ENCODE measurements around the gene VPS13D.
"Not testable (repeated sequence)": the region's sequence is repeated elsewhere in the genome, so short reads cannot be mapped to it uniquely, and the experiment has no call there.

The VPS13D gene

DNA sequence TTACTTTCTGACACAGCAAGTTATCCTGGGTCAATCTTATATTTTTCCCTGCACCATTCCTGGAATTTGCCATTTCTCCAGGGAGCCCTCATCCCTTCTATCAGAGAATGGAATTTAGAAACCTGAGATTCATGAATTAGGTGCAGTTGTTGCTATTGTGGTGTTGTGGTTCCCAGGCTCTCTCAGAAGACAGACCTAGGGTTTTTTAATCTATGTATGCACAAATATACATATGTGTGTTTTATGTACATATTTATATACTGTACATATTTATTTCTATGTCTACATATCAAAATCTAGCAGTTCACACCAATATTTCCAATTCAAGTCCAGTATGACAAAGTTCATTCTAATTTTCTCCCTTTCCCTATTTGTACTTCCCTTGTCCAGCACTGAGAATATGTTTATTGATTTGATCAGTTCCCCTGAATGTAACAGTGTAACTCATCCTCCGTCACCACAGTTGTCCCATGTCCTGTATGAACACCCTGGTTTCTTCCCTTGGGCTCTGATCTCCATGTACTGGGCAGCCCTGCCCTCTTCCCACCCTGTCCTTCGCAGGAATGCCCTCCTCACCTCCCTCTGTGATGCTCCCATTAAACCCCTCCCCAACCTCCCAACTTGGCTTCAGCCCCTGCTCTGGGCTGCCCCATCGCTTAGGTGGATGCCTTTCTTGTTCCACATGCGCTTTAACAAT is 145.5 kb downstream of the VPS13D start:
- no peak for DNase-seq

DNA sequence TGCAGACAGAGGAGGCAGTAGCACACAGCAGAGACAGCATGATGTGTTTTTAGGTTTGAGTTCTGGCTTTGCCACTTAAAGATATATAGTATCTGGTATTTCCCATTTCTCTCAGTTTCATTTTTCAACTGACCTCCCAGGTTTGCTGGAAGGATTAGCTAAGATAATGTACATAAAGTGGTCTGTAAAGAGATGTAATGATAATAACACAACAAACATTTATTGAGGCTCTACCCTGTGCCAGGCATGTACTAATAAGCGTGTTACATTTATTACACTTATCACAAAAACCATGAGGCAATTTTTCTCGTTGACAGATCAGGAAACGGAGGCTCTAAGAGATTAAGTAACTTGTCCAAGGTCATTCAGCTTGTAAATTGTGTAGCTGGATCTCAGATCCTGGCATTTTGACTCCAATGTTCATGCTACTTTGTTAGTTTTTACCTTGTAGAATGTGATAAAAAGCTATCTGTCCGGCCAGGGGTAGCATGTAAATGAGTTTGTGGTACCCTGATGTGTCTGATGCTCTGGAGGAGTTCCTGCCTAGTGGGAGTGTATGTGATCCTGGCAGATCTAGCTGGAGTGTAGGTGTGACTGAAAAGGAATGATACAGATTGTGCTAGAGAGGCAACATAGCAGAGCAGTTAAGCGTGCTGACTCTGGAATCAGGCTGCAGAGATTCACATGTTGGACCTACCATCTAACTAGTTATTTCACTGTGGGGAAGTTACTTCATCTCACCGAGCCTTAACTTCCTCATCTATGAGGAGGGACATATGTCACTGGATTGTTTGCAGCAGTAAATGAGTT is 146.6 kb downstream of the VPS13D start:
- DNase-seq: no peak

DNA sequence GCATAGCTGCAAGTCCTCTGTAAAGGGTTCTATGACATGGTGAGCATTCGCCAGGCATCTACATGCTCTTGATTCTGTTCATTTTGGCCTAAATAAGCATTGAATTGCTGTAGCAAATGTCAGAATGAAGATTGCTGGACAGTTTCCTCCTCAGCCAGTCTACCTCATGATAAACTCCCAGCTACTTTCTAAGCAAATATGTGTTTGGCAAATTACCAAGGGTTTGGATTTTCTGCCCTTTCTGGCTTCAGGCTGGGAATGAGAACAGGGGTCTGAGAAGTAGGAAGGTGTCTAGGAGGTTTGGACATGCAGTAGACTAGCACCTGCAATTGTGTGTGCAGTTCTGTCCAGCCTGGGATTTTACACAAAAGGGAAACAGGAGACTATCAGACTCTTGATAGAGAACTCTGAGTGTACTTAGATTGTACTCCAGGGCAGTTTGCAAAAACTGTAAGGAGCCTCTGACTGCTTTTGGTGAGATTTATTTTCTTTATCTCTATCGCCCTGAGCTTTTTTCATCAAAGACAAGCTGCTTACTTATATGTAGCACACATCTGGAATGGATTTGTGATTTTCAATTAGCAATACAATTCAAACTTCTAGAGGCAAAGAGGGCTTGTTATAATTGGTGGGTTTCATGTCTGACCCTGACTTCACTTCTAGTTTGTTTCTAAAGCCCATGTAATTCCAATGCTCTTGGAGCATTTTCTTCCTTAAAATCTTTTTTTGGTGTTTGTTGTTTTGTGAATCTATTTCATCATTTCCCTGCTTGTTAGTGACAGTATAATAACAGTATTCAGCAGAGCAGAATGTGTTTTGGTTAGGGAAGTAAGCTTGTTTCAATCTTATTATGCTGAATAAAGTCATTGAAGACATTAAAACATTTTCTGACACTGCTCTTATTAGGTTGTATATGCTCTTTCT is 150.8 kb downstream of the VPS13D start:
- no peak for DNase-seq

DNA sequence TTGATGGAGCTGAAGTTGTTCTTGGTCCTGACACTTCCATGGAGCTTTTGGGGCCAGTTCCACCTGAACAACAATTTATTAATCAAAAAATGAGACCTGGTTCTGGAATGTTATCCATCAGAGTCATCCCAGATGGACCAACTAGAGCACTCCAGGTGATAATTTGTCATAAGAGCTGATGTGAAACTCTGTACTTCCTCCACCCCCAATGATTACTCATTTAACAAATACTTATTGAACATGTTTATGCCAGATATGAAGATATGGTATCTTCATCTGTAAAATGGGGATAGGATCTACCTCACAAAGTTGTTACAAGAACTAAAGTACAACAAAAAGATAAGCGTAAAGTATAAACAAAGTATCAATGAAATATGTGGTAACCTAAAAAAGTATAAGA is 153.2 kb downstream of the VPS13D start:
- no peak for DNase-seq

DNA sequence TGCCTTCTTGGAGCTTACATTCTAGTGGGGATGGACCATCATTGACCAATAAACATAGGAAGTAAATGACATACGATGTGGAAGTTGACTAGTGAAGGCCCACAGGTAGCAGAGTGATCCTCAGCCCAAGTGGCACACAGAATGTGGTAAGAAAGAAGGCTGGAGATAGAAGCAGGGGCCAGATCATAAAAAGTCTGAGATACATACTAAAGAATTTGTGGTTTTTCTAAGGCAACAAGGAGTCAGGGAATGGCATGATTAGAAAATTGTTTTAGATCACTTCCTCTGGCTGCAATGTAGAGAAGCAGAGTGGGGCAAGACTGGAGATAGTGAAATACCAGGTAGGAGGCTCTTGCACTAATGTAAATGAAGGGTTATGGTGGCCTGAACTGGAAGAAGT is 154.0 kb downstream of the VPS13D start:
- no peak for DNase-seq

DNA sequence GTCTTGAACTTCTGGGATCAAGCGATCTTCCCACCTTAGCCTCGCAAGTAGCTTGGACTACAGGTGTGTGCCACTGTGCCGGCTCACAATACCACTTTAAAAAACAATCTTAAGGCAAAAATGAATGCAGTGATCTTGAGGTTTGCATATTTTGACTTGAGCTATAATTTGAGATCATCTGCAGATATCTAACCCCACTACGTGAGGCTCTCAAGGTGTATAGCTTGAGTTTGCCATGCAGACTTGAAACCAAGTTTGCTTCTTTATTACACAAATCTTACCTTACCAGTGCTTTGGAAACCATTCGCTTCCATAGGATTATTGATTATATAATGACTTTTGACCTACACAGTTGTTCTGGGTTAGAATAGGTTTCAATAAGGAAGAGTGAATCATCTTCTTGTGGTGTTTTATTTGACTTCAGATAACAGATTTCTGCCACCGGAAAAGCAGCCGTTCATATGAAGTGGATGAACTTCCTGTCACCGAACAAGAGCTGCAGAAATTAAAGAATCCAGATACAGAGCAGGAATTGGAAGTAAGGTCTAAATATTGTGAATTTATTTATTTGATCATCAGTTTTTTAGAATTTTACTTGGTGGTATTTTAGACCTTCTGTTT is 155.1 kb downstream of the VPS13D start:
- DNase-seq: no peak

DNA sequence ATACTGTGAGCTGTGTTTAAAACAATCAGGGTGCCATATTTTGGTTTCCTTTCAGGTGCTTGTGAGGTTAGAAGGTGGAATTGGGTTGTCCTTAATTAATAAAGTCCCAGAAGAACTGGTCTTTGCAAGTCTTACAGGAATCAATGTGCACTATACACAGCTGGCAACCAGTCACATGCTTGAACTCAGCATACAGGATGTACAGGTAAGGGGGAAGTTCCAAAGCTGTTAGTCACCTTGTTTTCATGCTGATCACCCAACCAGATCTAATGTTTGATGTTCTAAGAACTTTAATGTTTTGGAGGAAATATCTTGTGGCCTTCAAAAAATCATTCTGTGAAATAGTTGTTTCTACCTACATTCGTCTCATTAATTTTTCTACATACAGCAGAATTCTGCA is 156.3 kb downstream of the VPS13D start:
- DNase-seq: no peak

DNA sequence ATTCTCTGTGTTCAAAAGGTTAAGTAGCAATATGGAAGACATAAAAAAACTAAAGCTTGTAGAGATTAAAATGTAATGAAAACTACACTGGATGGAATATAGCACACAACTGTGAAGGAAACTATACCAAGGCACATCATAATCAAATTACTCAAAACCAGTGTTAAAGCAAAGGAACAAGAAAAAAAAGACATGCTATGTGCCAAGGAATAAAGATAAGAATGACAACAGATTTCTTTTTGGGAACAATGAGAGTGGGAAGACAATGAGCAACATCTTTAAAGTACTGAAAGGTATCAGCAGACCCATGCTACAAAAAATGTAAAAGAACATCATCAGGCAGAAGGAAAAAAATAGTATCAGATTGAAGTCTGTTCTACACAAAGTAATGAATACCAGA is 157.8 kb downstream of the VPS13D start:
- DNase-seq: no peak

DNA sequence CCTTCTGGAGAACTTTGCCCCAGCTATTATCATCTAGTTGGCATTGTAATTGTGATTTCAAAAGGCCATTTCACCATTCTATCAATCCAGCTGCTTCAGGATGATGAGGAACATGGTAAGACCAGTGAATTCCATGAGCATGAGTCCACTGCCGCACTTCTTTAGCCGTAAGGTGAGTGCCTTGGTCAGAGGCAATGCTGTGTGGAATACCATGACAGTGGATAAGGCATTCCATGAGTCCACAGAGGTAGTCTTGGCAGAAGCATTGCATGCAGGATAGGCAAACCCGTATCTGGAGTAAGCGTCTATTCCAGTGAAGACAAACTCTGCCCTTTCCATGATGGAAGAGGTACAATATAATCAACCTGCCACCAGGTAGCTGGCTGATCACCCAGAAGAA is 160.5 kb downstream of the VPS13D start:
- DNase-seq: not testable (repeated sequence)

DNA sequence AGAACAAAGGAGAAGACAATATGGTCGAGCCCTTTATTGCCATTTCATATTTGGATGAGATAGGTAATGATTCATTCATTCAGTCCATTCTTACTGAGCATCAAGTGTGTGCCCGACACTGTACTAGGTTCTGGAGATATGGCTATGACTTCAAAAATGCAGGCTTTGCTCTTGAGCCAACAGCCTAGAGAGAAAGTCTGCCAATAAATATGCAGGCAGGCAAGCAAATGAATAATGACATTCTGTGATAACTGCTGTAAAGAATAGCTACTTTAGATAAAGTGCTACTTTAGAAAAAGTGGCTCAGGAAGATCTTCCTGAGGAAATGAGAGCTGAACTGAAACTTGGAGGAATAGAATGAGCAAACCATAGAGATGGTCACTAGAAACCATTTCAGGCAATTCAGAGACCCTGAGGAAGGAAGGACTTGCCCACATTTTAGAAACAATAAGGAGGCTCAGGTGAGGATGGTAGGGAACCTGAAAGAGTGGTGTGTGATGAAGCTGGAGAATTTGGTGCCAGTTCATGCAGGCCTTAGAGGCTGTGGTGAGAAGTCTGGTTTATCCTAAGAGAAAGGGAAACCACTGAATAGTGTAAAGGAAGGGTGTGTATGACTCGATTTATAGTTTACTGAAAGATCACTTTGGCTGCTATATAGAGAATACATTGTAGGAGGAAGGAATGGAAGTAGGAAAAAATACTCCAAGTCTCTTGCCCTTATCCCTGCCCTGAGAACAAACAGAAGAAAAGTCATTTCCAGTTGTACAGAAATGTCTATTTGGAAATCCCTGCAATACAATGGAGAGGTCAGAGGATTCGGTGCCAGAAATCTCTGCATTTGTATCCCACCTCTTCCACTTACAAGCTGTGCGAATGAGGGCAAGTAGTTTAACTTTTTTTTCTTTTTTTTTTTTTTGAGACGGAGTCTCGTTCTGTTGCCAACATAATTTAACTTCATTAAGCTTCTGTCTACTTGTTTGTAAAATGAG is 167.9 kb downstream of the VPS13D start:
- no peak for DNase-seq

DNA sequence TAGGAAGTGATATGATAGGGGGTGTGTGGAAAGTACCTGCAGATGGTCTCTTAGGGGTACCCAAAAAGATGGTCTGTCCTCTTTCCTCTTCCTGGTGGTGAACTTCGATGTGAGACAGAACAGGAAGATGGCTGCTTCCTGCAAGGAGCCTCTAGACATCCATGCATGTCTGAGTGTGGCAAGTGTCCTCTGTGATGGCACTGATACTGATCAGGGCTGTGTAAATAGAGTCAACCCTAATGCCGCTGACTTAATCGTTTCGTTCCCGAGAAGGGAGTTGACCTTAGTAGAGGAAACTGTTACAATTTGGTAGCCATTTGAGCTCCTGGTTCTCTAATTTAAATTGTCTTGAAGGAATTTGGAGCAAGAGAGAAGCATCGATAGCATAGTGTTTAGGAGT is 168.6 kb downstream of the VPS13D start:
- DNase-seq: no peak

DNA sequence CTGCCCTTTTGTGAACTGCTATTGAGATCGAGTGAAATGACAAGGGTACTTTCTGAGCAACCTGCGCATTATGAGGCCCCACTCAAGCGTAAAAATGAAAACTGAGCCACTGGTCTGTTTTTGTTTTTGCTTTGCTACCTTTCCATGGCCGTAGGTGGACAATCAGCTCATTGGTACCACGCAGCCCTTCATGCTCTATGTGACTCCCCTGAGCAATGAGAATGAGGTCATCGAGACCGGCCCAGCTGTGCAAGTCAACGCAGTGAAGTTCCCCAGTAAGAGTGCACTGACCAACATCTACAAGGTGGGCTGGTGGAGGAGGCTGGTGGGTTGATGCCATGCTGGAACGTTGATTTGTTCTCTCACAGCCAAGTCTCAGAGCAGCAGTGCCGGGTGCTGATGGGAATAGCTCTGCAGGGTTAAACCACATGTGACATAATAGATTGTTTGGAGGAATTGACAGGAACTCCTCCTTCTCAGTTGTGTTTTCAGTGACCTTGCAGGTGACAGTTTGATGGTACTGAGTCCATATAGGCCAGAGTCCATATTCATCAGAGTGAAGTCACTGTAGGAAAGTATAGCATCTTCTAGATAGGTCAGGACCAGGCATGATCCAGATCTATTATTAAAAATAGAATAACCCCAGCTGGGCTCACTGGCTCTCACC is 170.3 kb downstream of the VPS13D start:
- DNase-seq: no peak

DNA sequence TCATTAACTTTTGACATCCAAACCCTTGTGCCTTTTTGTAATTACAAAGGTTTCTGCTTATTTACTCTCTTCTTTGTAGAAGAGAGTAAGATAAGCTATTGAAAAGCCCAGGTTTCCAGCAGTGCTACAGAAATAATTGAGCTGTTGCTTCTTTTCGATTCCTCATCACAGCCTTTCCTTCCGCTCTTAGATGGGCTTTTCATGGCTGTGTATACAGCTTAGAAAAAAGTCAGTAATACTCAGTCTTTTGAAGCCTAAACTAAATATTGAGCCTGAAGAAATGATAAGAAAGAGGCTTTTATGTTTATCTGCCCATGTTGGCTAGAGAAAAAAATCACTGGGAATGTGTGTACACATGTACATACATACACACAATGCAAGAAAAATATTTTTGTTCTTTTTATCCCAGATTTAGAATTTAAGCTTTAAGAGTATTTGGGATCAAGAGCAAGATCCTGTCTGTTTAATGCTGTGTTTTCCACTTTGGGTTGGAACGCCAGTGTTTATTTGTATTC is 172.4 kb downstream of the VPS13D start:
- no peak for DNase-seq

DNA sequence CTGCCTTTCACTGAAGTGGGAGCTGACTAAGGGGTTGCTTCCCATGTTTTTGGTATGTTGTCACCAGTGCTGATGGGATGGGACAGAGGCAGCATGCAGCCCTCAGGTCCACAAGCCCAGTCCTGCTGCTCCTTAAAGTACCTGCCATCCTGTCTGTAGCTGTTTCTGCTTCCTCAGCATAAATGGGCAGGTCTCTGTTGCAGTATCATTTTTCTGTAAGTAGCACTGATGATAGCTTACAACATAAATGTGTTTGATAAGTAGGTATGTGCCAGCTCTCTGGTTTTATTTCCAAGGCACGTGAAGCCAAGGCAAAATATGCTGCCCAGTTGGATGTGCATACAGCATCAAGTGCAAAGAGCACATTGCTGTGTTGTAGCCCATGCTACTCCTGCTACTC is 173.0 kb downstream of the VPS13D start:
- no peak for DNase-seq

DNA sequence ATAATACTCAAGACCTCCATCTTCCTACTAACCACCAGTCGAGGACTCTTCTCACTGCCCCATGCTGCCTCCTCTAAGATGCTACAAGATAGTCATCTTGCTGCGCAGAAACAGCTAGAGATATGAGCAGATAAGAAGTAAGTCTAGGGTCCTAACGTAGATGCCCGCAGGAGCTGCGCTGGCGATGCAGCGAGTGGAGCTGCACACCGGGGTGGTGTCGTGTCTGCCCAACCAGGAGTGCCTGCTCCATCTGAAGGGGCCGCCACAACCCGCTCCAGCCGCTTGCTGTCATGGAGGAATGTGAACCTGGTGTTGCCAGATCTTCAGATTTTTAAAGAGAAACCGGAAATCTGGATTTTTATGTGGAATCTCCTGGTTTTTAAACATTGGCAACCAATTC is 175.1 kb downstream of the VPS13D start:
- DNase-seq: no peak

DNA sequence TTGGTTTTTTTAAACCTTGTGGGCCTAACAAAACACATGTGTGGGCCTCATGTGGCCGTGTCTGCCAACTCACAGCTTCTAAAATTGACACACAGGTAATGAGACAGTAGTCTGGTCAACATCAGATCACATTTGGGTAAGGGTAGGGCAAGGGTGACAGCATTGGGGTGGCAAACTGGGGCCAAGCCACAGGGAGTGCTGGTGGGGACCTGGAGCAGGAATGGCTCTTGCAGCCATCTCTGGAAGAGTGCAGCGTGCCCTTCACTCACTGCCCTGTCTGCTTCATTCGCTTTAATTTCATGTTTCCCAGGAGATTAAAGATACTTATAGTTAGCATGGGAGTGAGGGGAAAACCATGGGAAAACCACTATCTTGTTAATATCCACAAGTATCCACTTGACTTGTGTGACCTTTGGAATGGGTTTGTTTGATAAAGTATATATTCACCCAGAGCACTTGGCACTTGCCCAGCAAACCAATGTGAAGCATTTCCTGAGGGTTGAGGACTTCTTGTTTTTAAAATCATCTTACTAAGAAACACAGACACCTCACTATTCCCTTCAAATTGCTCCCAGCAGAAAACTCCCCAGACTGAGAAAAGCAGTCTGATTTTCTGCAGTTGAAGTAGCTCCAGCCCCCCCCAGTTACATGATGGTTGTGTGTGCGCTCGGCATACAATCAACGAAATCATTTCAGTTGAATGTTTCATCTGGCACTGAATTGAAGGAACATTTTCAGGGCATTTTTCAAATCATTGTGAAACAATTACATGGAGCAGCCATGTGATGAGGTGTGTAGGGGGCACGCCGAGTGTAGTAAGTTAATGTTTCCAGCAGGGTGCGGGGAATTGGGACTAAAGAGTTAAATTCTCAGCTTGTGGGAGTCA is 175.7 kb downstream of the VPS13D start:
- no peak for DNase-seq

DNA sequence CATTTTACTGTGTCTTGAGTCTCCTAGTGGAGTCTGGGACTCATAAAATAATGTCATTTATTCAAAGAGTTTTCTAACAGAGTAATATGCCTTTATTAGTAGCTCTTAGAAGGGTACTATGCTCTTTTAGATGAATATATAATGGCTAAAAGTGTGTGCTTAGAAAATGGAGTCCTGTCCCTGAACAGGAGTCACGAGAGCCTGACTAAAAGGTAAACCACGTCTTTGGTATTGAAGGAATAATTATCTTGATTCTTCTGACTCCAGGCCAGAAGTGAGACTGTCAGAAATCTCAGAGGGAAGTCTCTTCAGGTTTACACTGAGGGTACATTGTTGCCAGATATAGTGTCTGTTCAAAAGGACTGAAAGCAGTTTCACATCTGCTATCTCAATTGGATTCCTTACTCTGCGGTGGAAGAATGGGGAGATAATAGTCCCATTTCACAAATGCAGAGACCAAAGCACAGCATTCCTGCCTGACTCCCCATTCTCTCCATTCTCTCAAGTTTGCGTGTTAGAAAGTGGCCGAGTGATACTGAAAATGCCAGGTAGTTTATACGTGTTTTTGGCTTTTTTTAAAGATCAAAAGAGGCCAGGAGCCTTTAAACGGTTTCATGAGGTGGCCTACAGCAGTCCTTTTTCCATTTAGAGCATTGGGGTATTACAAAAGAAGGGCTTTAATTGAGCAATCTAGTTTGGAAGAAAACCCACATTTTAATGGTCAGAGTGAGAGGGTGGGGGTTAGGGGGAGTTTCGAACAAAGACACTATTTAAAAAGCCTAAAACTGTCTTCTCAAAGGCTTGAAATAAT is 176.6 kb downstream of the VPS13D start:
- no peak for DNase-seq

DNA sequence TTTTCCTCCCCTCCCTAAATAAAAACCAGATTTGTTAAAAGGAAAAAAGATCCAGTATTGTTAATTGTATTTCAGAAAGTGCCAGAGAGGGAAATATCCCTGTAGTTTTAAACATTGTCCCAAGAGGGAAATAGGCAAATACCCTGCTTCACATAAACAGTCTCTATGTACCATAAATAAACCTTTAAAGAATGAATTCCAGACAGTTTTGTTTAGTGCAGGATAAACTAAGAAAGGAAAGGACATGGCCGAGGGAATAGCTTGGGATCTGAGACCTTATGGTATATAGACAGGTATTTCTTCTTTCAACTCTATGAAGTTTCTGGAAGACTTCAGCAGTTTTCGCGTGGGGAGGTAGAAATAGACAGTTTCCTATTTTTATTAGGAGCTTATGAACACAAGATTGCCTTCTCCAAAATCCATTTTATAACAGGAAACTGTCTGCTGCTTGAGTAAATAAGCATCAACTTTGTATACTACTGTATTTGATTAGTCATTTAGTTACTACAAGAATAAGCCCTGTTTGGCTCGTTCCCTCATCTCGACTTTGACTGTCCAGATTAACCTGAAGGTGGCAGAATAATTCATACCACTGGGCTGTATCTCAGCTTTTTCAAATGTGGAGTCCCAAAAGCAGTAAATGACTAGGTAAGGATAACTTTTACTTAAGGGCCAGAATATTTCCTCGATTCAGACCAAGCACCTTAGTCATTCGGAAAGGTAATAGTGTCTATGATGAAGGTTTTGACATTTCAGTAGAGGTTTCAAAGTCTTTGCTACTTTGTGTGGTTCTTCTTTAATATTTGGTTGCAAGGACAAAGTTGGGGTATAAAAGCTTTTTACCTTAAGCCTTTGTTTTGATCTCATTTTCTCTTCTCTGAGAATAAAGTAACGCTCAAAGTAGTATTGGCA is 177.5 kb downstream of the VPS13D start:
- no peak for DNase-seq
